HG02938 (cell line): Measurements from ENCODE around the gene PRKD2.
A peak's percentile ranks its signal among the peaks of the same experiment; 100 is the strongest.

Experiments
- ATAC-seq: cut with Tn5 transposase; IDR thresholded peaks from one replicate; pipeline ENCODE4 v1.9.1; 2021; ENCODE audit warnings: mild to moderate bottlenecking, moderate library complexity; ENCODE audit not compliant: unreplicated experiment

The PRKD2 gene

GRCh38 chr19:46668662-46669061 lies 48.3 kb downstream of the PRKD2 start:
- no peak for ATAC-seq

DNA sequence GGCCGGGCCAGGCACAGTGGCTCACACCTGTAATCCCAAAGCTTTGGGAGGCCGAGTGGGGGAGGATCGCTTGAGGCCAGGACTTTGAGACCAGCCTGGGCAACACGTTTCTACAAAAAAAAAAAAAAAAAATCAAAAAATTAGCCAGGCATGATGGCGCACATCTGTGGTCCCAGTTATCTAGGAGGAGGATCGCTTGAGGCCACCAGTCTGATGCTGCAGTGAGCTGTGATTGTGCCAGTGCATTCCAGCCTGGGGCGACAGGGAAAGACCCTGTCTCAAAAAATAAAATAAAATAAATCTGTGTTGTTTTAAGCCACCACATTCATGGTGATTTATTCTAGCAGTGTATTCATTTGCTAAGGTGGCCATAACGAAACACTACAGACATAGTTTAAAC lies 51.8 kb downstream of the PRKD2 start:
- ATAC-seq: no peak

GRCh38 chr19:46661735-46662592 lies 55.0 kb downstream of the PRKD2 start:
- ATAC-seq: no peak

DNA sequence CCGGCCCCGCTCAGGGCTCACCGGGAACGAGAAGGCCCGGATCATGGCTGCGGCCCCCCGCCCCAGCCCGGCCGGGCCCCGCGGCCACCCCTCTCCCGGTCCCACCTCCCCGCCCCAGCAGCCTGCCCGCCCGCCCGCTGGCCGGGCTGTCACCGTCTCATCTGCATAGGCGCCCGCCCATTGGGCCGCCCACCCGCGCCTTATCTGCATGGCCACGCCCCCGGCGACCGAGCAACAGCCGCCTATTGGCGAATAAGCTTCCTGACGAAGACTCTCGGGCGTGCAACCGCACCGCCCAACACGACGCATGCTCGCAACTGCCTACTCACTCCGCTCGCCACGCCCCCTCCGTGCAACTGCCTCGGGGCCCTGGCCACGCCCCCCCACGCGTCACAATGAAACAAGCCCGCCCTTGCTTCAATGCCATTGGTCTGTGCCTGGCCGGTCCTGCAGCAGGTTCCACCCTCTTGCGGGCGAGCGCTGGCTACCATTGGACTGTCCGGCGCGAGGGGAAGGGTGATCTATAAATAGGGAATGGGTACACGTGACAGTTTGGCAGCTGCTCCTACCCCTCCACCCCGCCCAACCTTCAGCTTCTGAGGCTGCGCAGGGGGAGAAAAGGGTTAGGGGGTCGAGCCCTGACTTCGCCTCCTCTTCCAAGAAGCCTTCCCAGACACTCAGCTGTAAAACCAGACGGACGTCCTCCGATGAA lies 55.7 kb downstream of the PRKD2 start, which contains the start of gene DACT3:
Gene DACT3, minus strand, starts transcription at position 163 of the 712 bp plus-strand sequence. Its CDS starts 118 bp downstream, at position 45.
- ATAC-seq: peak; percentile 91

DNA sequence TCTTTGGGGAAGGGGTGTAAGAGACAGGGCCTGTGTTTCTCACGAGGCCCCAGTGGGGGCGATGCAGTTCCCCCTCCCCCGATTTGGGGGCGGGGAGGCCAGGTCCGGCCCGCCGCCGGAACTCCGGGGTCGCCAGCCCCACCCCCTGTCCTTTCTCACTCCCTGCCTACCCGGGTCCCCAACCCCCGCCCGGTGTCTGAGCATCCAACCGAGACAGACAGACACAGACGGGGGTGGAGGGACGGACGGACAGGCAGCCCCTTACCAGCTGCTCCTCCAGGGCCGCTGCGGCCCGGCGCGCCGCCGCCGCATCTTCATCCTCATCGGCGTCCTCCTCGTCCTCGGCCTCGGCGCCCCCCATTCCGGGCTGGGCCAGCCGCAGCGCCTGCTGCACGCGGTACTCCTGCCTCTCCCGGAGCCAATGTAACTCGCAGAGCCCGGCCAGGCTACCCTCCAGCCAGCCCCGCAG lies 56.3 kb downstream of the PRKD2 start:
- ATAC-seq: no peak

- ATAC-seq: no peak
These were observed 56.9 kb downstream of the PRKD2 start for GRCh38 chr19:46660008-46660517.

- no peak for ATAC-seq
These were observed 57.5 kb downstream of the PRKD2 start for GRCh38 chr19:46659151-46660007.

DNA sequence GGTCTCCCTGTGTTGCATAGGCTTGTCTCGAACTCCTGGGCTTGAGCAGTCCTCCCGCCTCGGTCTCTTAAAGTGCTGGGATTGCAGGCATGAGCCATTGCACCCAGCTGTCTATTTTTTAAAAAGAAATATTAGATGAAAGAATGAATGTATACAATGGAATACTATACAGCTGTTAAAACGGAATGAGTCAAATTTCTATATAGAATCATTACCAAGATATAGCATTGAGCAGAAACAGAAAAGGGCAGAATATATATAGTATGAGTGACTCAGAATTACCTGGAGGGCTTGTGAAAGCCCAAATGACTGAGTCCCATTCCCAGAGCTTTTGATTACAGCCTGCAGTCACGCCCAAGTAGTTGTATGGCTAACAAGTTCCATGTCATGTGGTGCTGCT lies 60.4 kb downstream of the PRKD2 start:
- no peak for ATAC-seq

DNA sequence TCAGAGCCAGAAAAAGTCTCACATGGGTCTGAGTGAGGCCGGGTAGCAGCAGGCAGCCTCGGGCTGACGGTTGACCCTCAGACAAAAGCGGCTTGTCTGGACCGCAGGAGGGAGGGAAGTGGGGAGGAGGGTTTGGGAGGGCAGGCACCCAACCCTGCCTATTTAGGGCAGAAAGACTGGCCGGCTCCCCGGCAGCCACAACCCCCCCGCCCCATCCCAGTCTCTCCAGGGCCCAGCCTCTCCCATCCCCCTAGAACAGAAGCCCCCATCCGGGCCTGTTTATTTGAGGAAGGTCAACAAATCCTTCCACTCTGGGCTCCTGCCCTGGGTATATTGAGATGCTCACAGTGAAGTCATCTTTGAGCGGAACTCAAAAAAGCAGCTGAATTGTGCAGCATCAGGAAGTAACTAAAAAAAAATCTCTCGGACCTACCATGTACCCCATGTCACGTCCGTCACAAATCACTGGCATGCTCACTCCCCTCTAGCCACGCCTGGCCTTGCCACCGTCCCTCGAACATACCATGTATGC lies 62.2 kb downstream of the PRKD2 start:
- no peak for ATAC-seq

DNA sequence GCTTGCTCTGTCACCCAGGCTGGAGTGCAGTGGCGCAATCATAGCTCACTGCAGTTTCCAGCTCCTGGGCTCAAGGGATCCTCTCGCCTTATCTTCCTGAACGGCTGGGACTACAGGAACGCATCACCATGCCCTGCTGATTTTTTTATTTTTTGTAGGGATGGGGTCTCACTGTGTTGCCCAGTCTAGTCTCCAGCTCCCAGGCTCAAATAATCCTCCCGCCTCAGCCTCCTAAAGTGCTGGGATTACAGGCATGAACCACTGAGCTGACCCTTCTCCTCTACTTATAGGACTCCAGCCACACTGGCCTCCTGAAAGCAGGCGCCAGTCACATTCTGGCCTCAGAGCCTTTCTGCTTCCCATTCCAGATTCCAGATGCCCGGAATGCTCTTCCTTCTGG lies 66.5 kb downstream of the PRKD2 start:
- ATAC-seq: no peak

DNA sequence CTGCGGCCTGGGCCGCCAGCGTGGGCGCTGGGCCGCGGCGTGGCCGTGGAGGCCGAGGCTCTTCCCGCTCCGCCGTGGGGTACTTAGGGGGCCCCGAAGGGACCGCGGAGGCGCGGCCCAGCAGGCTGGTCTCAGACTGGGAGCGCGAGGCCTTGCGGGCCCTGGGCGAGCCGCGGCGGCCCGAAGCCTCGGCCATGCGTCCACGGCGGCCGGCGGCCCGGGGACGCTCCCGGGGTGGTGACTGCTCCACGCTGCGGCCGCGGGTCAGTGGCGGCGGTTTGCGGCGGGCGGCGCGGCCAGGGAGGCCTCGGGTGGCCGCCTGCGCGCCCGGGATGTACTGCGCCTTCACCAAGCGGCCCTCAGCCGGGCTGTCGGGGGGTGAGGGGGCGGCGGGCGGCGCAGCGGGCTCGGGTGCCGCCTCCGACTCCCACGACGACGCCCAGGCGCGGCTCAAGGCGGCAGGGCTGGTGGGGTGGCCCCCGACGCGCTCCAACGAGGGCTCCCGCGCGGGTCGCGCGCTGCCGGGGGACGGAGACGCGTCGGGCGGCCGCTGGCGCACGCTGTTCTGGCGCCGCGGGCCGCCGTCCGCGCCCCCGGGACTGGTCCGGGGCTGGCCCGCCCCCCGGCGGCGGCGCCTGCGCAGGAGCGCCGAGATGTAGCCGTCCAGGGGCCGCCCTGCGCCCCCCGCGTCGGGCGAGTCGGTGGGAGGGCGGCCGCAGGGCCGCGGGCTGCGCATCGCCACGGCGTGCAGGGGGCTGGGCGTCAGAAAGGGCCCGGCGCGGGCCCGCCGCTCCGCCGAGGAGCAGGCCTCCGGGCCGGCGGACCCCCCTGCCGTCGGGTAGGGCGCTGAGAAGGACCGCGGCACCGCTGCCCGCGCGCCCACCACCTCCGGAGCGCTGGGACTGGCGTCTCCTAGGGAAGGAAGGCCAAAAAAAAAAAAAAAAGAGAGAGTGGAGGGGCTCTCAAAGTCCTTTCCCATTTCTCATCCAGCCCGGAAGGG lies 67.7 kb downstream of the PRKD2 start:
- no peak for ATAC-seq

DNA sequence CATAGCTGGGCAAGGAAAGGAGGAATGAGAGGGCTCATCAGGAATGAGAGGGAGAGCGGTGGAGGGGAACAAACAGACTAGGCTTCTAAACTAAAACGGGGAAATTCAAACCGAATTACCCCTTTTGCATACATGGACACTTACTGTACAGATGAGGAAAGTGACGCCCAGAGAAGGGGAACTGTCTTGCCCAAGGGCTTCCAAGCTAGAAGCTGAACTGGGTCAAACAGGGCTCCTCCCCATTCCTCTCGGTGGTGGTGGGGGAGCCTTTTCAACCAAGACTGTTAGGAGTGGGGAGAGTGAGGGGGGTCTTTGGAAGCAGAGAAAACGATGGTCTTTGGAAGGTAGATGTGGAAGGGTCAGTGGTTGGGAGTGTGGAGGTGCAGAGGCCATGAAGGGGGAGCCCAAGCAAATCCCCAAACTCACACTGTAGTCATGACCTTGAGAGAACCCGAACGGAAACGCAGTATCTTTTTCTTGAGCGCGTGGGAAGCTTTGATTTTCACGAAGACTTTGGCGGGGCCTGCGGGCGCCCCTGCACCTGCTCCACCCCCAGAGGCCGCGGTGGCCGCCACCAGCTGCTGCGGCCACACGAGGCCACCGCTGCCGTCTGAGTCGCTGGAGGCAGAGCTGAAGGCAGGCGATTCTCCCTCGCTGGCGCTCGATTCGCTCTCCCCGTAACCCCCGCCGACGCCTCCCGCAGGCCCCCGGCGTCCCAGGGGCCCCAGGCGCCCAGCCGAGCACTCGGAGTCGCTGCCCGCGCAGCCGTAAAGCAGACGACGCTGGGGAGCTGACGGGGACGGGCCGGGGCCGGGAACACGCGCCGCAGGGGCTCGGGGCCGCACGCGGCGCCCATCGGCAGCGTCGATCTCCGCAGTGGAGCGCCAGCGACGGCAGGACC lies 68.6 kb downstream of the PRKD2 start:
- ATAC-seq: no peak

- ATAC-seq: no peak
These were observed 70.5 kb downstream of the PRKD2 start for GRCh38 chr19:46646402-46646801.

GRCh38 chr19:46644720-46645119 lies 72.2 kb downstream of the PRKD2 start:
- no peak for ATAC-seq

- ATAC-seq: no peak
These were observed 76.3 kb downstream of the PRKD2 start for GRCh38 chr19:46640656-46641055.

- no peak for ATAC-seq
These were observed 77.3 kb downstream of the PRKD2 start for GRCh38 chr19:46639358-46640182.

GRCh38 chr19:46637224-46637623 lies 79.7 kb downstream of the PRKD2 start:
- ATAC-seq: no peak
